HuH-7.5 (cell line): ENCODE results near the gene OR6K3.

ENCODE experiments used
- DNase-seq: peaks from one replicate; pipeline ENCODE4 v3.0.0; 2011; ENCODE audit warnings: low spot score

The OR6K3 gene

GRCh38 chr1:158687037-158687436 lies 33.5 kb downstream of the OR6K3 start:
- no peak for DNase-seq

DNA sequence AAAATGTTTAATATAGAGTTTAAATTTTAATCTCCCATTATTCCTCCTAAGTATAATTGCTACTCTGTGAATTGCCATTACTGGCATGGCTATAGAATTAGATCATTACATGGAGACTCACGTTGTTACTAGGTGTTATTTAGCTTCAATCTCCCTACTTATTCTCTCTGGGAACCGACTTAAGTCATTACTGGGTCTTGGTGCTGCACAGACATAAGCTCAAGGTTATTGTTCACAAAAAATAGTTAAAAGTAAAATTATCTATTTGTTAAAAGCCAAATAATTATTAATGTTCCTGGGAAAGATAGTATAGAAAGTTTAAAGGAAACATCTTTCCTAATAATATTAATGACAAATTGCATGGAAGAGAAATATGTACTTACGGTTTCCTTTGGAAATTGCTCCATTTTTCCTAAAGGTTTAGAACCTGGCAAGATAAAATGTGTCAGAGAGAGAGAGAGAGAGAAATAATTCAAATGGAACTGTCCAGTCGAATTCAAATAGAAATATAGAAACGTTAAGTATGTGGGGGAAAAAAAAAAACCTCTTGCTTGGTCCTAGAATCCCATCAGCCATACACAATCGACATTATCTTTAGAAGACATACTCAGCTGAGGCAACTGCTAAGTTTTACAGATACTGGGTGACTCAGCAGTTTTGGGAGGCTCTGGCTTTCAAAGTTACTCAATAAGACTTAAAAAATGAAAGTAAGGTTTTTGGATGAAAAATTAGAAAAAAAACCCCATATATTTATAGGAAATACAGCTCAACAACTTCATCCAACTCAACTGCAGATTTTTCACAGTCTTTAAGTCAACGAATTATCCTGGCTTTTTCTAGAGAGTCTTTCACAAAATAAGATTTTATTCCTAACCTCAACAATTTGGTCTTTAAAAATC lies 34.2 kb downstream of the OR6K3 start, which contains the start of gene SPTA1:
SPTA1 (minus strand) TSS at position 605 of the 899 bp plus-strand sequence; CDS start at position 407, 198 bp downstream.
- no peak for DNase-seq

DNA sequence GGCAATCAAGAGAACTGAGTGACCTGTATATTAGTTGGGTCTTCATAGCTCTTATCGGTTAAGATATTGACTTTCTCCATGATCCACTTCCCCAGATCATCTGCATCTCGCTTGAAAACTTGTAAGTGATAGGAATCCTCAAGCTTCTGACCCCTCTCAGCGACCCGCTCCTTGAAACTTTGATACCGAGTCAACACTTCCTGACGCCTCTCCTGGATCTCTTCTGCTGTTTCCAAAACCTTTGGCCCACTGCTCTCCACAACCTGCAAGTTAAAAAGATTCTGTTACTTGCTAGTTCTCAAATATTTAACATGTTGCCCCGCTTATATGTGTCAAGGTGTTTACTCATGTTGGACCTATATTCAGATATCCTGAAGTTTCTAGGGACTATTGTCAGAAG lies 35.4 kb downstream of the OR6K3 start:
- DNase-seq: no peak

GRCh38 chr1:158681606-158682005 lies 38.9 kb downstream of the OR6K3 start:
- DNase-seq: no peak

DNA sequence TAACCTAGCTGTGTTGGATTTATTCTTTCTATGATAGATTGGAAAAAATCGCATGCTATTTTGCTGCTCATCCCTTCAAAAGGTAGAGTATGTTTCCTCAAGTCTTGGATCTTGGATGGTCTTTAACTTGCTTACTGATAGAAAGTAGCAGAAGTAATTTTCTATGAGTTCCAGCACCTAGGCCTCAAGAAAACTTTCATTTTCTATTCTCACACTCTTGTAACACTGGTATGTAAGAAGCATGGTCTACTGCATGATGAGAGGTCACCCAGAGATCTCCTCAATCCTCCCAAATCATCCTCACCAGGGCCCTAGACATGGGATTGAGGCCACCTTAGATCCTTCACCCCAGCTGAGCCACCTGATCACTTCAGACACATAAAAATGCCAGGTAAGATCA lies 41.2 kb downstream of the OR6K3 start:
- DNase-seq: no peak

DNA sequence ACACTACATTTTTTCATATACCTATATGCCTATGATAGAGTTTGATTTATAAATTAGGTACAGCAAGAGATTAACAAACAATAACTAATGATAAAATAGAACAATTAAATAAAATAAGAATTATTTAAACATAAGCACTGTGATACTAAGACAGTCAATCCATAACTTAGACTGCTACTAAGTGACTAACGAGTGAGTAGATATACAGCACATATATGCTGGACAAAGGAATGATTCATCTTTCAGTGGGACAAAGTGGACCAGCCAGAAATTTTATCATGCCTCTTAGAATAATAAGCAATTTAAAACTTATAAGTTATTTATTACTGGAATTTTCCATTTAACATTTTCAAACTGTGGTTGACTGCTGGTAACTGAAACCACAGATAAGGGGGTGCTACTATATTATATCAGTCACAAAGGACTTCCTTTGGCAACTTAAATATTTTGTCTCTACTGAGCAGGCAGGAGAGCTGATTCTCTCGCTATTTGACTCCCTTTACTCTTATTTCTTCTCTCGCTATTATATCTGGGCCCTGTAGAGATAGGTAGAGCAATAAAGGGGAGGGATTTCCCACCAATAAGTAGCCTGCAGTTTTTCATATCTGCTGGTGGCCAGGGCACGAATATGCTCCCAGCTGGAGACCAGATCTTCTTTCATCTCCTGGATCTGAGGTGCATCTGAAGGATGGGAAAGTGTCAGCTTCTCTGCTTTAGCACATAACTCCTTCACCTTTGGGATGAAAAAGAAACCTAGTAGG lies 44.8 kb downstream of the OR6K3 start:
- no peak for DNase-seq

DNA sequence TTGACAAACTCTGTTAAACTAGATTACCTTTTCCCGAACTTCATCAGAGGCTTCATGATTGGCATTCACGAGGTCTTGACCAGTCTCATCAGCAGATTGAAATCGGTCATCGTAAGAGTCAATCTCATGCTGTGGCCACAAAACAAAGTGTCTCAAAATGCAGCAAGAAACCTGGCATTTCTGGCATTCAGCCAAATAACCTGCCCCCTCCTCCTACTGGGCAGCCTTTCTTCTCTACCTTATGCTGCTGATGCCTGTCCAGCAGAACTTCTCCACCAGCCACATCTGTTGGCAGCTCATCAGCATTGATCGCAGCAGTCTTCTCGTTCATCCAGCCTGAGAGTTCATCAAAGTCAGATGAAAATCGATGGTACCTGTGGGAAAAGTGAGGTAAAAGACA lies 46.2 kb downstream of the OR6K3 start:
- DNase-seq: no peak
